ENCODE data around the gene PELI3.
A peak's percentile ranks its signal among the peaks of the same experiment; 100 is the strongest.

PELI3 gene

DNA sequence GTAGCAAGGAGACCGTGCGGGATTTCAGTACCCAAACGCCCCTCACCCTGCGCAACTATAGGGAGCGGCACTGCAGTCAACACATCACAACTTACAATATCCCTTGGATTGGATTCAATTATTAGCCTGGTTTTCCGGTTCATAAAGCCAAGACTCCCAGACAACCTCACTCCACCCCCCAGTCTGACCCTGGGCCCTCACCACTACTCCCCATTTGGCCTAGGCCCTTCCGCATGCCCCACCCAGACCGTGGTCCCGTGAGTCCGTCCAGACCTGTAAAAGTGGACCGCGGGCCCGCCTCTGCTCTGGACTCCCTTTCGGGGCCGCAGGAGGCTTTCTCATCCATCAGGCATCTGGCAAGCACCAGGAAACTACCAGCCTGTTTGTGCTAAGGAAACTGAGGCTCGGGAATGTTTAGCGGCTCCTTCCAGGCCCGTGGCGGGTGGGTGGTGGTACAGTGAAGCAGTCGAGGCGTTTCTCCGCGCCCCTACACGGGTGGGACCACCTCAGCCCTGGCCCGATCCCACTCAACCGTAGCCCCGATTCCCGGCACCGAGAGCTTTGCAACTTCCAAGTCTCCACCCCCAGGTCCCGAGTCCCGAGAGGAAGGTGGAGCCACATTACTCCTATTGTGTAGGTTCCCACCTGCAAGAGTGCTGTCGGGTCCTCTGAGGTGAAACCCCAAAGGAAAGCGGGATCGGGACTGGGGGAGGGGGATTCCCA lies 12.8 kb downstream of the PELI3 start:
- DNase-seq (ENCODE audit: low read depth in 1 of 2, low spot score in 1 of 2) = no peak
- TF ChIP-seq GABPA (IDR thresholded peaks at IDR 0.05; ENCODE audit: low read depth) = no peak
- TF ChIP-seq, protein P1, sequence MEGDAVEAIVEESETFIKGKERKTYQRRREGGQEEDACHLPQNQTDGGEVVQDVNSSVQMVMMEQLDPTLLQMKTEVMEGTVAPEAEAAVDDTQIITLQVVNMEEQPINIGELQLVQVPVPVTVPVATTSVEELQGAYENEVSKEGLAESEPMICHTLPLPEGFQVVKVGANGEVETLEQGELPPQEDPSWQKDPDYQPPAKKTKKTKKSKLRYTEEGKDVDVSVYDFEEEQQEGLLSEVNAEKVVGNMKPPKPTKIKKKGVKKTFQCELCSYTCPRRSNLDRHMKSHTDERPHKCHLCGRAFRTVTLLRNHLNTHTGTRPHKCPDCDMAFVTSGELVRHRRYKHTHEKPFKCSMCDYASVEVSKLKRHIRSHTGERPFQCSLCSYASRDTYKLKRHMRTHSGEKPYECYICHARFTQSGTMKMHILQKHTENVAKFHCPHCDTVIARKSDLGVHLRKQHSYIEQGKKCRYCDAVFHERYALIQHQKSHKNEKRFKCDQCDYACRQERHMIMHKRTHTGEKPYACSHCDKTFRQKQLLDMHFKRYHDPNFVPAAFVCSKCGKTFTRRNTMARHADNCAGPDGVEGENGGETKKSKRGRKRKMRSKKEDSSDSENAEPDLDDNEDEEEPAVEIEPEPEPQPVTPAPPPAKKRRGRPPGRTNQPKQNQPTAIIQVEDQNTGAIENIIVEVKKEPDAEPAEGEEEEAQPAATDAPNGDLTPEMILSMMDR (IDR thresholded peaks at IDR 0.05; ENCODE audit: insufficient read depth, low read length) = no peak
- TF ChIP-seq SPI1 (IDR thresholded peaks at IDR 0.05; ENCODE audit: borderline replicate concordance, low read depth) = no peak
- TF ChIP-seq POLR2AphosphoS5 (IDR thresholded peaks at IDR 0.05; ENCODE audit: low read depth) = no peak
- TF ChIP-seq, protein P2, sequence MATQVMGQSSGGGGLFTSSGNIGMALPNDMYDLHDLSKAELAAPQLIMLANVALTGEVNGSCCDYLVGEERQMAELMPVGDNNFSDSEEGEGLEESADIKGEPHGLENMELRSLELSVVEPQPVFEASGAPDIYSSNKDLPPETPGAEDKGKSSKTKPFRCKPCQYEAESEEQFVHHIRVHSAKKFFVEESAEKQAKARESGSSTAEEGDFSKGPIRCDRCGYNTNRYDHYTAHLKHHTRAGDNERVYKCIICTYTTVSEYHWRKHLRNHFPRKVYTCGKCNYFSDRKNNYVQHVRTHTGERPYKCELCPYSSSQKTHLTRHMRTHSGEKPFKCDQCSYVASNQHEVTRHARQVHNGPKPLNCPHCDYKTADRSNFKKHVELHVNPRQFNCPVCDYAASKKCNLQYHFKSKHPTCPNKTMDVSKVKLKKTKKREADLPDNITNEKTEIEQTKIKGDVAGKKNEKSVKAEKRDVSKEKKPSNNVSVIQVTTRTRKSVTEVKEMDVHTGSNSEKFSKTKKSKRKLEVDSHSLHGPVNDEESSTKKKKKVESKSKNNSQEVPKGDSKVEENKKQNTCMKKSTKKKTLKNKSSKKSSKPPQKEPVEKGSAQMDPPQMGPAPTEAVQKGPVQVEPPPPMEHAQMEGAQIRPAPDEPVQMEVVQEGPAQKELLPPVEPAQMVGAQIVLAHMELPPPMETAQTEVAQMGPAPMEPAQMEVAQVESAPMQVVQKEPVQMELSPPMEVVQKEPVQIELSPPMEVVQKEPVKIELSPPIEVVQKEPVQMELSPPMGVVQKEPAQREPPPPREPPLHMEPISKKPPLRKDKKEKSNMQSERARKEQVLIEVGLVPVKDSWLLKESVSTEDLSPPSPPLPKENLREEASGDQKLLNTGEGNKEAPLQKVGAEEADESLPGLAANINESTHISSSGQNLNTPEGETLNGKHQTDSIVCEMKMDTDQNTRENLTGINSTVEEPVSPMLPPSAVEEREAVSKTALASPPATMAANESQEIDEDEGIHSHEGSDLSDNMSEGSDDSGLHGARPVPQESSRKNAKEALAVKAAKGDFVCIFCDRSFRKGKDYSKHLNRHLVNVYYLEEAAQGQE (IDR thresholded peaks at IDR 0.05; ENCODE audit: insufficient replicate concordance, low read depth) = peak; percentile 4
- Histone ChIP-seq H3K27me3 (ENCODE audit: insufficient read depth, poor library complexity, severe bottlenecking) (no peaks in the 10 kb centered on the region), H3K27ac (replicated peaks) (peak overlapping the region; percentile 87), H3K4me3 (replicated peaks; ENCODE audit: insufficient read depth, low read length) (peak overlapping the region; percentile 78)

DNA sequence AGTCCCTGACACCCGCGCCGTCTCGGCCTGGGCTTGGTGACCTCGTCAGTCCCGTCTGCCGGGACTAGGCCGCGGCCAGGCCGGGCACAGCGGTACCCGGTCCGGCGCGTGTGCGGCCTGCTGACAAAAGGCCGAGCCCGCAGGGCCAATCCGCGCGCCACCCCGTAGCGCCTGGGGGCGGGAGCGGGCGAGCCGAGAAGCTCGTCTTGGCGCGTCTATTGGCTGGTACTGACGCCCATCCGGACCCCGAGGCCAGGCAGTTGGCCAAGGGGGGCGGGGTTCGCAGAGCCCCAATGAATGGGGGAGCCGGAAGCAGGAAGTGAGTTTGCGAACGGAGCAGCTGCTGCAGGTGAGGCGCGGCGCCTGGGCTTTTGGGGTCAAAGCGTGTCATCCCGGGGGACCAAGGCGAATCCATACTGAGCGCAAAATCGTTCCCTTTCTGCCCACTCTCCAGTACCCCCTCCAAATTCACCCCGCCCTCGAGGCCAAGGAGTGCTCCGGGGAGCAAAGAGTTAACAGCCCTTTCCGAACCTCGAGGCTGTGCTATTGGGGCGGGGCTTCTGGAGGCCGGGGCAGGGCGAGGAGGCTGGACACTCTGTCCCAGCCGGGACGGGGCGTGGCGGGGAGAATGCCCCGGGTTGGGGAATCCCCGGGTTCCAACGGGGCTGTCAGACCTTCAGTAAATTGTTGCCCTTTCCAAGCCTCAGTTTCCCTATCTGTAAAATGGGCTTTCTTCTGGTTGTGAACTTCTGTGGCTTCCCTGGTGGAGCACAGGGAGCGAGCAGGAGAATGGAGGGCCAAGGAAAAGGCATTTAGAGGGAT lies 13.6 kb downstream of the PELI3 start, which contains the start of gene DPP3:
Gene DPP3, plus strand, starts transcription at position 318 of the 822 bp plus-strand sequence. CDS start 1,767 bp downstream, outside the sequence.
- peak within 1 kb of the TSS; percentile 78 for H3K4me3 ChIP-seq (replicated peaks; ENCODE audit: insufficient read depth, low read length)
- TF ChIP-seq, protein P1 (IDR thresholded peaks at IDR 0.05; ENCODE audit: insufficient read depth, low read length) = no peak
- peak; percentile 36; the same call in 1 of the 2 replicates for TF ChIP-seq SPI1 (IDR thresholded peaks at IDR 0.05; ENCODE audit: borderline replicate concordance, low read depth)
- peak; percentile 84 for TF ChIP-seq POLR2AphosphoS5 (IDR thresholded peaks at IDR 0.05; ENCODE audit: low read depth)
- peak; percentile 66 for TF ChIP-seq GABPA (IDR thresholded peaks at IDR 0.05; ENCODE audit: low read depth)
- TF ChIP-seq, protein P2 (IDR thresholded peaks at IDR 0.05; ENCODE audit: insufficient replicate concordance, low read depth) = peak; percentile 30

DNA sequence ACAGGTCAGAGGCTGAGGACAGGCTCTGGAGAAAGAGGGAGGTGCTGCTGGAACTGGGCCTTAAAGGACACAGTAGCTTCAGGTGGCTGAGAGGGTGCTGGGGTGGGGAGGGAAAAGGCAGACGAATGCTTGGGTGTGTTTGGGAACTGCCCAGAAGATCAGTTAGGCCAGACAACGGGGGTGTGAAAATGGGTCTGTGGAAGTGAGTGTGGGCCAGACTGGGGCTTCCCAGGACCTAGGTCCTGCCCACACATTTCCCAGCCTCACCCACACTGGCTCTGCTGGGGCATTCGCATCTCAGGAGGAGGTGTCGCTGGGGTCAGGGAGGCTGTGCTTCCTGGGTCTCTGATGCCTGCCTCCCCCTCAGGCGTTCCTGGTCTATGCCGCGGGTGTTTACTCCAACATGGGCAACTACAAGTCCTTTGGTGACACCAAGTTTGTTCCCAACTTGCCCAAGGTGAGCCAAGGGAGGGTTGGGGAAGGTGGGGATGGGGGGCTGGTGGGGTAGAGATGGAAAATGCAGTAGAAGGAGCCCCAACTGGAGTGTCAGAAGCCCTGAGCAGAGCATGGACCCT lies 18.2 kb downstream of the PELI3 start:
- H3K27ac ChIP-seq (replicated peaks) = no peak overlapping the region
- TF ChIP-seq, protein P2 (IDR thresholded peaks at IDR 0.05; ENCODE audit: insufficient replicate concordance, low read depth) = no peak
- TF ChIP-seq, protein P1 (IDR thresholded peaks at IDR 0.05; ENCODE audit: insufficient read depth, low read length) = no peak
- TF ChIP-seq GABPA (IDR thresholded peaks at IDR 0.05; ENCODE audit: low read depth) (no peak), SPI1 (IDR thresholded peaks at IDR 0.05; ENCODE audit: borderline replicate concordance, low read depth) (no peak), POLR2AphosphoS5 (IDR thresholded peaks at IDR 0.05; ENCODE audit: low read depth) (no peak)
- no peak overlapping the region for H3K4me3 ChIP-seq (replicated peaks; ENCODE audit: insufficient read depth, low read length)
- no peaks in the 10 kb centered on the region for H3K27me3 ChIP-seq (ENCODE audit: insufficient read depth, poor library complexity, severe bottlenecking)
- no peak for DNase-seq (ENCODE audit: low read depth in 1 of 2, low spot score in 1 of 2)

More for the DNA sequence above, 13.6 kb downstream of the PELI3 start, which contains the start of gene DPP3:
- no peaks in the 10 kb centered on the region for H3K27me3 ChIP-seq (ENCODE audit: insufficient read depth, poor library complexity, severe bottlenecking)
- DNase-seq (ENCODE audit: low read depth in 1 of 2, low spot score in 1 of 2) = peak; percentile 95 to 98
- H3K27ac ChIP-seq (replicated peaks) = peak within 1 kb of the TSS; percentile 87

Data from HL-60 (cell line).